ENCODE data around the gene TMTC2. TPM values are rescaled to one million over a fixed set of nuclear protein-coding genes. Genes with fewer than 3 reads are reported as not detected.

The TMTC2 gene
- total RNA-seq, 1 experiment from 2014 or later = 0.58 TPM

DNA sequence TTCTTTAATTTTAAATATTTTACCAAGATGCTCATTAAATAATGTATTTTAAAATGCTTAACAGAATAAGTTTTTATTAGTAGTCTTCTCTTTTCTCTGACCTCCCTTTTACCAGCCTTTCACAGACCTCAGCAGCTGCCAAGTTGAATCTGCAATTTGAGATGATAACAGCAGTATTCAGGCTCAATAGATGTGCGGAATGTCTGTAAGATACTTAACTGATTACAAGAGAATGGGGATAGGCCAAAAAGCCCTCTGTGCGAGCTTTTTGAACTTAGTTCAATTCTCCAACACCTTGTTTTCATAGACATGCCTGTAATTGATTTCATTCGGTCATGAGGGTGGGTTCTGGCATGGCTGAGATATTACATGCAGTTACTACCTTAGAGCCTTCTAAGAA lies 277.2 kb downstream of the TMTC2 start:
- in situ Hi-C loops (cut with HindIII; ENCODE audit: low sequenced_read_pairs) = no loop called here
- peak; percentile 16 for DNase-seq (ENCODE audit: low spot score)

DNA sequence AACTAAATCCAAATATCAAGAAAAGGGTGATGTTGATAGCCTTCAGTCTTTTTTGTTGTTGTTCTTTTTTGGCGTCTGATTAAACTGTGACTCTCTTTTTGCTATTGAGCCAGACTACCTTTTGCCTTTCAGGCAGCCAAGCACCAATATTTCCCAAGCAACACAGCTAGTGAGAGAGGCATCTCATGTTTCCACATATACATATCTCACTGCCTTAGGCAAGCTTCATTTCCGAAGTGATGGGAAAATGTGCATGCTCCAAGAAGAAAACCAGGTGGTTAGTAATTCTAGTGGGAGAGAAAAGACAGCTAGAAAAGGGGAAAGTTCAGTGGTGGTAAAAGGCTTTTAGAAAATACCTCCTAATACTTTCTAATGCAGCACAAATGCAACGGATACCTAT lies 277.7 kb downstream of the TMTC2 start:
- peak; percentile 43 for DNase-seq (ENCODE audit: low spot score)
- in situ Hi-C loops (cut with HindIII; ENCODE audit: low sequenced_read_pairs) = no loop called here

DNA sequence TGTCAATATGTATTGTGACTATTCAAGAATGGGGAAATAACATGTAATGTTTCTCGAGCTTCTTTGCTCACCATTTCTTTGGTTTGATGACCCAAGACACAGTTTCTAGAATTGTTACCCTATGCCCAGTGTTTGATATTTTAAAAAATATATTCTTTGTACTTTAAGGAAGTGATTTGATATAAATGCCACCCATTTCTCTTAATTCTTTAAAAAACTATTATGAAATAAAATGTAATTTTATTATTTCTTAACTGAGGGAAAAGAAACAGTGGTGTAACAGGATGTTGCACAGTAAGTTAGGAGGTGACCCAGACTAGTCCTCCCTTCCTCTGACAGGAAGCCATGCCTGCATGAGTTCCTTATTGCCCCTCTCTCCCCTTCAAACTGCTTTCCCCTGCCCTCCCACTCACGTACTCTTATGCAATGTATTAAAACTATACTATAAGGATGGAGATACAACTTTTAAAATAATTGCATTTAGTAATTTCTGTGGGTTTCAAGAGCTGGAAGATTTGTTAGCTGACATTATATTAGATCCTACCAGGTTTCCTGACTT lies 279.4 kb downstream of the TMTC2 start:
- DNase-seq (ENCODE audit: low spot score) = no peak
- in situ Hi-C loops (cut with HindIII; ENCODE audit: low sequenced_read_pairs) = no loop called here

DNA sequence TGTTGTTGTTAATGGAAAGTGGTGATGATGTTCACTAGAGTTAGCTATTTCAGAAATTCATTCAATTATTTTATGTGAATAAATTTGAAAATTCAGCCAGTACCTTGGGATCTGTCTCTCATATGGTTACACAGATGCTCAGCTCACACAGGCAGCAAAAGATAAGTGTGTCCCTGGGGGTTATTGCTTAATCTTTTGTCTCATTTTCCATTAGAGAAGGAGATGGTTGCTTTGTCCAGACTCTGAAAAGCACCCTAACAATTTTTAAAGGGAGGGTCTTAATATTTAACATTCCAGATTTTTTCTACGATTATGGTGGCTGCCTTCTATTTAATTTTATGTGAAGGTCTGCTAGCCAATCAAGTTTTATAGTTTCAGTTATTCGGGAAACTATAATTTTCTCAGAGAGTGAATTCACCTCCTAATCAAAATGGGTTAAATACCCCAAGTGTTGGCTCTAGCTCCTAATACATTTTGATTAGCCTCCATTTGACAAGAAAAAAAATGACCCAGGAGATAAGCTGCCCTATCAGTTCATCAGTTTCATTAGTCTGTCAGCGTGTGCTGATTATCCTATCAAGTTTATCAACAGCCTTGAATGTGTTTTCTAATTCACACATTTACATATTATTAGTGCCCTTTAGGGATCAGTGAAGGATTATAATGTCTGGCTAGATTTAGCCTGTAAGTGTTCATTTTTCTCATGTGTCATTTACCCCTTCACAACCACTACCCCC lies 282.1 kb downstream of the TMTC2 start:
- DNase-seq (ENCODE audit: low spot score) = no peak
- in situ Hi-C loops (cut with HindIII; ENCODE audit: low sequenced_read_pairs) = no loop called here

DNA sequence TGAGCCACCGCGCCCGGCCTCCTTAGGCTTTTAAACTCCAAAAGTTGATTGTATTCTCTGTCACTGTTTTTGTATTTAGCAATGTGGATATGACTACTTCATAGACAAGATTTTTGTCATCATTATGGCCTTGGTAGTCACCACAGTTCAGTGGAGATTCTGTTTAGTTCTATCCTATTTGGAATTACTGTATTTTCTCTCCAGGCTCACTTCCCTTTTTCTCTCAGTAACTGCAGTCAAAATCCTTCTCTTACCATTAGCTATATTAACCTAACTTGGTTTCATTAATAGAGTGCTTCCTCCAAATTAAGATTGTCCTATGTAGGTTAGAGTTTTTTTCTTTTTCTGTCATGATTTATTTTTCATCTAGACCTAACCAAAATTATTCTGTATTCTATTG lies 283.9 kb downstream of the TMTC2 start:
- in situ Hi-C loops (cut with HindIII; ENCODE audit: low sequenced_read_pairs) = no loop called here
- no peak for DNase-seq (ENCODE audit: low spot score)

GRCh38 chr12:82971584-82971983 lies 284.9 kb downstream of the TMTC2 start:
- in situ Hi-C loops (cut with HindIII; ENCODE audit: low sequenced_read_pairs) = no loop called here
- no peak for DNase-seq (ENCODE audit: low spot score)

DNA sequence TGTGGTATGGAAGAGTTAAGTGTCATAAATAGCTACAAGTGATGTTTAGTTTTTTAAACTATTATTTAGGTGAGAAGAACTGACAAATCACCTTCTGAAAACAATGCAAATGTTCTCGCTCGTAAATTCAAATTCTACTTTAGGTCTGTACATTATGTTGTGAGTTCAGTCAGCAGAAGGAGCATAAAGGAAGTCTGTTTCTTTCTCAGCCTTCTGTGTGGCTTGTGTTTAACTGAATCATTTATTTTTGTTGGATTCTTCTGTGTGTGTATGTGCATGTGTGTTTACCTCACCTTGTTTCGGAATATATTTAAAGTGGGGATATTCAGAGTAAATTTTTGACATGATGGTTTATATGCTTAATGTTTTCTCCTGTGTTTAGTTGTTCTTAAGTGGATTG lies 285.9 kb downstream of the TMTC2 start:
- no peak for DNase-seq (ENCODE audit: low spot score)
- in situ Hi-C loops (cut with HindIII; ENCODE audit: low sequenced_read_pairs) = no loop called here

DNA sequence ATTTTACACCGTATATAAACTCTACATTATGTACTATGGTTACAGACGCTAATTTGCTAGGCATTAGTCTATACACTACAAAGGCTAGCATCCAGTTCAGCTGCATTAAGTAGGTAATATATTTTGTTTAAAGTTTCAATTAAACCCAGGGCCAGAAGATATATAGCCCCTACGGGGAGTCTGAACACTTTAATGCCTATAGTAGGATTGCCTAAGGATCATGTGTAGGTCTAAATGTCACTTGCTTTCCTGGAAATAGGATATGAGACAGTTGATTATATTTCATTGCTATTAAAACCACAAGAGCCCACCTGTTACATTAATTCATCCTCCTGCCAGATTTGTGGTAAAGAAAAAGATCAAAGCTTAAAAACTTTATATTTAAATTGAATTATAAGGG lies 286.9 kb downstream of the TMTC2 start:
- DNase-seq (ENCODE audit: low spot score) = no peak
- in situ Hi-C loops (cut with HindIII; ENCODE audit: low sequenced_read_pairs) = no loop called here

DNA sequence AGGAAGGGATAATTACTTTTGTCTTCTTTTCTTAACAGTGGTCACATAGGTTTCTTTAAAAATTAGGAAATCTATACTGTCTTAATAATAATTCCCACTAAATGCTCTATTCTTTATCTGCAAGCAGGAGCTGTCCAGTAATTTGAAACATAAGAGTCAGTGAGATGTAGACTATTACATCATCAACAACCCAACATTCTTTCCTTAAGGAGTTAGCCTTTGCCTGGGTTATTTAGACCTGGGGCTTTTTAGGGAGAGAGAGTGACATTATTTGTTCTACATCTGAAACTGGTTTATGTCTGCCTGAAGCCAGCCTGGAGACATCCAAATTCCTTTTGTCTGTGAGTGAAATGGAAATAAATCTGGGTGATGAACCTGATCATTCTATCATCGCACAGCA lies 294.4 kb downstream of the TMTC2 start:
- DNase-seq (ENCODE audit: low spot score) = no peak
- in situ Hi-C loops (cut with HindIII; ENCODE audit: low sequenced_read_pairs) = no loop called here

GRCh38 chr12:82994117-82994516 lies 307.4 kb downstream of the TMTC2 start:
- in situ Hi-C loops (cut with HindIII; ENCODE audit: low sequenced_read_pairs) = no loop called here
- no peak for DNase-seq (ENCODE audit: low spot score)

DNA sequence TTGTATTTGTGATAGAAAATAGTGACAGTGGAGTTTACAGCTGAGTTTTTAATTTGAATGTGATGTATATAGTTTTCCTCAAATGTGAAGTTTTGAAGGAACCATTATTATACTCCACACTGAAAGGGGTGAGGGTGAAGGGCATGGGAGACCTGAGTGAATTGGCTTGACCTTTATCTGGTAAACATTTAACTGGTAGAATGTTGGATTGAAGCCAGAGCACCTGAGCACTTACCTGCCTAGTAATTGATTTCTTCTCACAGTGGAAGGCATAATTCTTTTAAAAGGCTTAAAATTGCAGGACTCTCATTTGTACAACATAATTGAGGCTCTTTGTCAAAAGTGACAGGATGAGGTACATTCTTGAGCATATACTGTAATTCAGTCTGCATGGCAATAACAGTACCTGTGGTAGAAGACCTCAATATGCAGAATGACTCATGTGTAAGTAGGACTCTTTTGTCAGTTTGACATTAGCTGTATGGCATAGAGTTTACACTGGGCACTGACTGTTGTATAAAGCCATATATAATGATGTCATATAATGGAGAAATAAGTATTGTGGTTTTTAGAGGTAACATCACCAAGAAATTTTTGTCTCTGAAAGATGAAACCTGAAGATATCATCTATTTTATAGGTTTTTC lies 309.6 kb downstream of the TMTC2 start:
- in situ Hi-C loops (cut with HindIII; ENCODE audit: low sequenced_read_pairs) = no loop called here
- DNase-seq (ENCODE audit: low spot score) = no peak

DNA sequence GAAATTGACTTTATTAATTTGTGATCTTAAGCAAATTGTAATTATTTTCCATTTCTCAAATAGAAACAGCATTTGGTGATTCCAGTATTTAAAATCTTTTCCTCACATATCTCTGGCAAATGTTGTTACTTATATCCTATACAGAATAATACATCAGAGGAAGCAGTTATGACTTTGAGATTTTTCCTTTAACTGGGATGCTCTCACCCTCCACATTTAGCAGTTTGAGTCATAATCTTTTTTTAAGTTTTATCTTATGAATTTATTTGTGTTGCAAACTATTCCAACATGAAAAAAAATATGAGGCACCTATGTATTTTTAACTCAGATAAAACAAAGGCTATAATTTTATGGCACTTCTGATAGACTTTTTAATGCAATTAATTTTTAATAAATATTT lies 311.8 kb downstream of the TMTC2 start:
- in situ Hi-C loops (cut with HindIII; ENCODE audit: low sequenced_read_pairs) = no loop called here

GRCh38 chr12:83003026-83003425 lies 316.3 kb downstream of the TMTC2 start:
- in situ Hi-C loops (cut with HindIII; ENCODE audit: low sequenced_read_pairs) = no loop called here
- DNase-seq (ENCODE audit: low spot score) = no peak

More for the DNA sequence above, 311.8 kb downstream of the TMTC2 start:
- DNase-seq (ENCODE audit: low spot score) = no peak

DNA sequence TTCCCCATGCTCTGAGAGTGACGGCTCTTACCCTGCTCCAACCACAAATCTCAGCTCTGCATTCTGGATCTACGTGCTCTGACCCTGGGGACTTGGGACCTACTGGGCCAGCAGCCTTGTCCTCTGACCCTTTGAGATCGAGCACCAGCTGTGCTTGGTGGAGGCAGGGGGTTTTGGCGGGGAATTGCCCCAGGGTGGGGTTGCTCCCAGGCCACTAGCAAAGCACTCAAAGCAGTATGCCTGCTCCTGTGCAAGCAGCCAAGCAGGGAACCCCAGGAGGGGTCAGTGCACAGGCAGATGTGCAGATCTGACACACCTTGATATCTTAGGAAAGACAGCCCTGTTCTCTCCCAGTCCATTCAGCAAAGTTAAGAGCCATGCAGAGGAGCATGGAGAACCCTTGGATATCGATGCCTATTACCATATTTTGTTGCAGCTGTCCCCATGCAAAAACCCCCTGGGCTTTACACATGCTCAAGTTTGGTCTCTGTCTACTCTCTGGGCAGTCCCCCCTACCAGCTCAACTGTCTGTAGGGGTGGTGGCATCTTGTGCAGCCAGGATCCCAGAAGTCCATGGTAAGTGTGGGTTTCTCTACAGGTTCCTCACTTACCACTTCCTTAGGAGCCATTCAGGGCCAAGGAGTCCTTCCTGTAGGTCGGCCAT lies 319.0 kb downstream of the TMTC2 start:
- in situ Hi-C loops (cut with HindIII; ENCODE audit: low sequenced_read_pairs) = no loop called here

GRCh38 chr12:83008703-83009102 lies 322.0 kb downstream of the TMTC2 start:
- no peak for DNase-seq (ENCODE audit: low spot score)
- in situ Hi-C loops (cut with HindIII; ENCODE audit: low sequenced_read_pairs) = no loop called here

More for the DNA sequence above, 319.0 kb downstream of the TMTC2 start:
- no peak for DNase-seq (ENCODE audit: low spot score)

- no peak for DNase-seq (ENCODE audit: low spot score)
- in situ Hi-C loops (cut with HindIII; ENCODE audit: low sequenced_read_pairs) = no loop called here
Observed at GRCh38 chr12:83010169-83010804, 323.6 kb downstream of the TMTC2 start.

GRCh38 chr12:83015390-83016217 lies 328.9 kb downstream of the TMTC2 start:
- peak; percentile 25 for DNase-seq (ENCODE audit: low spot score)
- in situ Hi-C loops (cut with HindIII; ENCODE audit: low sequenced_read_pairs) = no loop called here

GRCh38 chr12:83016218-83016835 lies 329.6 kb downstream of the TMTC2 start:
- peak; percentile 51 for DNase-seq (ENCODE audit: low spot score)
- in situ Hi-C loops (cut with HindIII; ENCODE audit: low sequenced_read_pairs) = no loop called here
